GM23338 (cell line): Measurements from ENCODE around the gene HOXD4.

ENCODE experiments used
- EZH2 ChIP-seq: fragments of 200-600 bp; sonication (generic); IDR thresholded peaks from one replicate; pipeline ENCODE4 v1.8.0; 2017; ENCODE audit warnings: antibody characterized with exemption, mild to moderate bottlenecking, low read depth; ENCODE audit not compliant: unreplicated experiment
- POLR2AphosphoS5 ChIP-seq: IDR thresholded peaks from 2 replicates; pipeline ENCODE4 v1.6.1; 2016; ENCODE audit warnings: antibody characterized with exemption, low read depth
- TF ChIP-seq, protein P1 (sequence below), 2 experiments: fragments of 200-600 bp in 1 of 2; sonication (generic) in 1 of 2; conservative IDR thresholded peaks; 2 replicates each; pipeline versions ENCODE4 v1.5.1 to v1.6.1; 2016 to 2017; ENCODE audit warnings: antibody characterized with exemption in 2 of 2, low read depth in 2 of 2, mild to moderate bottlenecking in 2 of 2, moderate library complexity in 1 of 2
- TF ChIP-seq, protein P2 (sequence below): IDR thresholded peaks from one replicate; pipeline ENCODE4 v1.6.1; 2018; ENCODE audit warnings: antibody characterized with exemption; ENCODE audit not compliant: unreplicated experiment

DNA sequence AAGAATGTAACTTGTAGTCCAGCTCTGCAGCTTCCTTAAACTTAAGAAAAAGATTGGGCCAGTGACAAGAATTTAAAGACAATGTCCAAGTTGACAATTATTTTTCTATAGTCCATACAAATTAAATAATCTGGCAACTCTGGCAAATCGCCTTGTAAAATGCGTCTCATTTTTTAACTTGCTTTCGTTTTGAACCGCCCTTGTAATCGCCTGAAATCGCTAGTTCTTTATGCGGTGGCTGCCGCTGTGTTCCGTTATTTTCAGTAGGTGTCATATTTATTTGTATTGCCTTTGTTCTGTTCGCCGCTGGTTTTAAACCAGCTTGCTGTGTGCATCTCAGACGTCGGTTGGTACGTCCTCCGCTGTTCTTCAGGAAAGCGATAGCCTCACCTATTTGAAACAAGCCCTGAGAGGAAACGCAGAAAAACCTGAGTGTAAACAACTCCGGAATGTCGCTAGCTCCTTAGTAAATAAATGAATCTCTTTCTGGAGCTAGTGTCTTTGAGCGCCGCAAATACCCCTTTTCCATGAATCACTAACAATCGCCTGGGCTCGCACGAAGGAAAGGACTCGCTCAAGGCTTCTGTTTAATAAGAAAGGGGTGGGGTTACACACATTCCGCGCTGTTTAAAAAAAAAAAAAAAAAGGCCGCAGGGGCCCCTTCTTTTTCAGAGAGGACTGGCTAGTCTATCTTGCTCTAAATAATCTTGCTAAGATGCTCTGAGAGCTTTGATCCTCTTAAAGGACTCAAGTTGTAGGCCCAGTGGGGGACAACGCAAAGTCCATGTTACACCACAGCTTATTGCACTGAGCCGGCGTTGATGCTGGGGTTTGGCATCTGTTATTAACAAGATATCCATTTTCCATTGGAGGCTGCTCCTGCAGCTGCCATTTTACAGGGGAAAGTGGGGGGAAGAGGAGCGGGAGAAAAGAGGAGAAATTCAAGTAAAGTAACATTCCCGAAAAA, 18.9 kb upstream of the HOXD4 start:
- TF ChIP-seq, protein P1, sequence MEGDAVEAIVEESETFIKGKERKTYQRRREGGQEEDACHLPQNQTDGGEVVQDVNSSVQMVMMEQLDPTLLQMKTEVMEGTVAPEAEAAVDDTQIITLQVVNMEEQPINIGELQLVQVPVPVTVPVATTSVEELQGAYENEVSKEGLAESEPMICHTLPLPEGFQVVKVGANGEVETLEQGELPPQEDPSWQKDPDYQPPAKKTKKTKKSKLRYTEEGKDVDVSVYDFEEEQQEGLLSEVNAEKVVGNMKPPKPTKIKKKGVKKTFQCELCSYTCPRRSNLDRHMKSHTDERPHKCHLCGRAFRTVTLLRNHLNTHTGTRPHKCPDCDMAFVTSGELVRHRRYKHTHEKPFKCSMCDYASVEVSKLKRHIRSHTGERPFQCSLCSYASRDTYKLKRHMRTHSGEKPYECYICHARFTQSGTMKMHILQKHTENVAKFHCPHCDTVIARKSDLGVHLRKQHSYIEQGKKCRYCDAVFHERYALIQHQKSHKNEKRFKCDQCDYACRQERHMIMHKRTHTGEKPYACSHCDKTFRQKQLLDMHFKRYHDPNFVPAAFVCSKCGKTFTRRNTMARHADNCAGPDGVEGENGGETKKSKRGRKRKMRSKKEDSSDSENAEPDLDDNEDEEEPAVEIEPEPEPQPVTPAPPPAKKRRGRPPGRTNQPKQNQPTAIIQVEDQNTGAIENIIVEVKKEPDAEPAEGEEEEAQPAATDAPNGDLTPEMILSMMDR (conservative IDR thresholded peaks at IDR 0.05; ENCODE audit: low read depth in 2 of 2), result no peak
- TF ChIP-seq EZH2 (peak; percentile 94), POLR2AphosphoS5 (no peak)
- TF ChIP-seq, protein P2, sequence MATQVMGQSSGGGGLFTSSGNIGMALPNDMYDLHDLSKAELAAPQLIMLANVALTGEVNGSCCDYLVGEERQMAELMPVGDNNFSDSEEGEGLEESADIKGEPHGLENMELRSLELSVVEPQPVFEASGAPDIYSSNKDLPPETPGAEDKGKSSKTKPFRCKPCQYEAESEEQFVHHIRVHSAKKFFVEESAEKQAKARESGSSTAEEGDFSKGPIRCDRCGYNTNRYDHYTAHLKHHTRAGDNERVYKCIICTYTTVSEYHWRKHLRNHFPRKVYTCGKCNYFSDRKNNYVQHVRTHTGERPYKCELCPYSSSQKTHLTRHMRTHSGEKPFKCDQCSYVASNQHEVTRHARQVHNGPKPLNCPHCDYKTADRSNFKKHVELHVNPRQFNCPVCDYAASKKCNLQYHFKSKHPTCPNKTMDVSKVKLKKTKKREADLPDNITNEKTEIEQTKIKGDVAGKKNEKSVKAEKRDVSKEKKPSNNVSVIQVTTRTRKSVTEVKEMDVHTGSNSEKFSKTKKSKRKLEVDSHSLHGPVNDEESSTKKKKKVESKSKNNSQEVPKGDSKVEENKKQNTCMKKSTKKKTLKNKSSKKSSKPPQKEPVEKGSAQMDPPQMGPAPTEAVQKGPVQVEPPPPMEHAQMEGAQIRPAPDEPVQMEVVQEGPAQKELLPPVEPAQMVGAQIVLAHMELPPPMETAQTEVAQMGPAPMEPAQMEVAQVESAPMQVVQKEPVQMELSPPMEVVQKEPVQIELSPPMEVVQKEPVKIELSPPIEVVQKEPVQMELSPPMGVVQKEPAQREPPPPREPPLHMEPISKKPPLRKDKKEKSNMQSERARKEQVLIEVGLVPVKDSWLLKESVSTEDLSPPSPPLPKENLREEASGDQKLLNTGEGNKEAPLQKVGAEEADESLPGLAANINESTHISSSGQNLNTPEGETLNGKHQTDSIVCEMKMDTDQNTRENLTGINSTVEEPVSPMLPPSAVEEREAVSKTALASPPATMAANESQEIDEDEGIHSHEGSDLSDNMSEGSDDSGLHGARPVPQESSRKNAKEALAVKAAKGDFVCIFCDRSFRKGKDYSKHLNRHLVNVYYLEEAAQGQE, result no peak
